Astrocyte (in vitro differentiated cells and primary cell): Measurements from ENCODE around the gene PLOD1. TPM values are rescaled to one million over a fixed set of nuclear protein-coding genes. Genes with fewer than 3 reads are reported as not detected.
A peak's percentile ranks its signal among the peaks of the same experiment; 100 is the strongest.

Source experiments
- DNase-seq: peaks from one replicate; pipeline ENCODE4 v3.0.0-alpha.2; 2010; ENCODE audit warnings: low read depth
- FAIRE-seq: peaks from 2 replicates; lab custom pipeline; 2011; peaks lifted over from hg19 to GRCh38; lab: Jason Lieb, UNC
- H2AFZ ChIP-seq: 2 replicates; pipeline ENCODE4 v1.6.0; 2012; ENCODE audit warnings: low read depth, low read length, inconsistent platforms
- H3K27ac ChIP-seq: 2 replicates; pipeline ENCODE4 v1.5.1; 2011; ENCODE audit warnings: low read depth, low read length, inconsistent platforms
- H3K27me3 ChIP-seq: 2 replicates; pipeline ENCODE4 v1.6.0; 2011; ENCODE audit warnings: low read length, inconsistent platforms; ENCODE audit not compliant: insufficient read depth
- H3K36me3 ChIP-seq: 2 replicates; pipeline ENCODE4 v1.5.1; 2011; ENCODE audit warnings: low read length, inconsistent platforms; ENCODE audit not compliant: insufficient read depth
- H3K4me1 ChIP-seq: 2 replicates; pipeline ENCODE4 v1.5.1; 2011; ENCODE audit warnings: low read length, inconsistent platforms; ENCODE audit not compliant: insufficient read depth
- H3K4me2 ChIP-seq: 2 replicates; pipeline ENCODE4 v1.6.0; 2012; ENCODE audit warnings: low read length, inconsistent platforms
- H3K4me3 ChIP-seq: 2 replicates; pipeline ENCODE4 v1.5.1; 2011; ENCODE audit warnings: low read depth, mild to moderate bottlenecking, low read length, inconsistent platforms; ENCODE audit not compliant: insufficient read depth
- H3K79me2 ChIP-seq: 2 replicates; pipeline ENCODE4 v1.6.0; 2012; ENCODE audit warnings: mild to moderate bottlenecking, low read length, inconsistent platforms; ENCODE audit not compliant: insufficient read depth
- H3K9ac ChIP-seq: 2 replicates; pipeline ENCODE4 v1.6.0; 2012; ENCODE audit warnings: mild to moderate bottlenecking, low read length, inconsistent platforms
- H3K9me3 ChIP-seq: 2 replicates; pipeline ENCODE4 v1.5.1; 2012; ENCODE audit warnings: low read depth, mild to moderate bottlenecking, low read length, inconsistent platforms; ENCODE audit not compliant: insufficient read depth
- H4K20me1 ChIP-seq: 2 replicates; pipeline ENCODE4 v1.6.0; 2012; ENCODE audit warnings: low read length, inconsistent platforms; ENCODE audit not compliant: insufficient read depth
- H3K27ac Mint-ChIP-seq: one replicate; pipeline ENCODE4 v1.8.0; 2021; ENCODE audit warnings: mild to moderate bottlenecking, mixed read lengths; ENCODE audit not compliant: unreplicated experiment
- H3K27me3 Mint-ChIP-seq: one replicate; pipeline ENCODE4 v1.8.0; 2021; ENCODE audit warnings: low read depth, mixed read lengths; ENCODE audit not compliant: unreplicated experiment
- H3K36me3 Mint-ChIP-seq: one replicate; pipeline ENCODE4 v1.8.0; 2021; ENCODE audit warnings: low read depth, mixed read lengths; ENCODE audit not compliant: unreplicated experiment
- H3K4me1 Mint-ChIP-seq: one replicate; pipeline ENCODE4 v1.8.0; 2021; ENCODE audit warnings: low read depth, mixed read lengths; ENCODE audit not compliant: unreplicated experiment
- H3K4me3 Mint-ChIP-seq: one replicate; pipeline ENCODE4 v1.8.0; 2021; ENCODE audit warnings: mild to moderate bottlenecking, moderate library complexity, mixed read lengths; ENCODE audit not compliant: unreplicated experiment
- H3K9me3 Mint-ChIP-seq: one replicate; pipeline ENCODE4 v1.8.0; 2021; ENCODE audit warnings: mild to moderate bottlenecking, mixed read lengths; ENCODE audit not compliant: unreplicated experiment
- CTCF ChIP-seq: IDR thresholded peaks from 2 replicates; pipeline ENCODE4 v1.5.1; 2011; ENCODE audit warnings: low read depth, mild to moderate bottlenecking, inconsistent platforms, low read length, moderate library complexity; ENCODE audit not compliant: insufficient read depth
- EZH2 ChIP-seq: IDR thresholded peaks from 2 replicates; pipeline ENCODE4 v1.6.1; 2012; ENCODE audit warnings: mild to moderate bottlenecking, low read length, inconsistent platforms; ENCODE audit not compliant: insufficient read depth
- total RNA-seq: library from RNA; stranded (reverse); gene quantifications from 2 replicates; pipeline ENCODE4 v1.2.1, GENCODE V29; 2021

The PLOD1 gene
- total RNA-seq, 1 donor from 2014 or later, result 375 TPM

GRCh38 chr1:11989669-11990068 lies 55.2 kb downstream of the PLOD1 start:
- Mint-ChIP-seq H3K27me3 (no peaks in the 10 kb centered on the region), H3K4me1 (peaks cover 14% of the 10 kb centered on the region), H3K36me3 (peaks cover 16% of the 10 kb centered on the region), H3K4me3 (no peak overlapping the region), H3K27ac (no peak overlapping the region), H3K9me3 (no peaks in the 10 kb centered on the region)
- Histone ChIP-seq H3K27me3 (no peaks in the 10 kb centered on the region), H3K4me3 (no peak overlapping the region), H3K36me3 (peaks cover 21% of the 10 kb centered on the region), H3K4me2 (no peak overlapping the region), H3K9ac (no peak overlapping the region), H4K20me1 (peaks cover 45% of the 10 kb centered on the region), H3K79me2 (peaks cover 59% of the 10 kb centered on the region), H3K4me1 (peaks cover 5% of the 10 kb centered on the region), H3K9me3 (no peaks in the 10 kb centered on the region), H2AFZ (no peak overlapping the region), H3K27ac (no peak overlapping the region)
- TF ChIP-seq CTCF, result no peak
- TF ChIP-seq EZH2, result no peak
- FAIRE-seq, result no peak
- DNase-seq, result no peak

GRCh38 chr1:11990303-11991032 lies 56.0 kb downstream of the PLOD1 start:
- H3K9ac ChIP-seq, result no peak overlapping the region
- H2AFZ ChIP-seq, result no peak overlapping the region
- no peak overlapping the region for H3K27ac ChIP-seq
- H3K4me3 Mint-ChIP-seq, result no peak overlapping the region
- TF ChIP-seq EZH2 (no peak), CTCF (no peak)
- no peak overlapping the region for H3K4me2 ChIP-seq
- H3K9me3 Mint-ChIP-seq, result peaks cover 2% of the 10 kb centered on the region
- H3K36me3 ChIP-seq, result peaks cover 21% of the 10 kb centered on the region
- H3K79me2 ChIP-seq, result peaks cover 53% of the 10 kb centered on the region
- H3K4me1 ChIP-seq, result peaks cover 5% of the 10 kb centered on the region
- no peaks in the 10 kb centered on the region for H3K27me3 ChIP-seq
- H3K4me3 ChIP-seq, result no peak overlapping the region
- DNase-seq (no peak), FAIRE-seq (no peak)
- peak overlapping the region; percentile 66 for H3K27ac Mint-ChIP-seq
- H4K20me1 ChIP-seq, result peaks cover 40% of the 10 kb centered on the region
- no peaks in the 10 kb centered on the region for H3K27me3 Mint-ChIP-seq
- H3K4me1 Mint-ChIP-seq, result peaks cover 14% of the 10 kb centered on the region
- no peaks in the 10 kb centered on the region for H3K9me3 ChIP-seq
- H3K36me3 Mint-ChIP-seq, result peaks cover 17% of the 10 kb centered on the region
